ENCODE data around the gene ATP8B4.
"Not testable (repeated sequence)": the region's sequence is repeated elsewhere in the genome, so short reads cannot be mapped to it uniquely, and the experiment has no call there.

ATP8B4 gene

GRCh38 chr15:50108461-50108860 lies 10.6 kb downstream of the ATP8B4 start:
- no peak for TF ChIP-seq CTCF (IDR thresholded peaks at IDR 0.05; ENCODE audit: low read depth, low read length)
- H3K4me3 ChIP-seq (ENCODE audit: low read depth, low read length), result no peak overlapping the region

GRCh38 chr15:50107591-50108408 lies 11.2 kb downstream of the ATP8B4 start:
- no peak overlapping the region for H3K4me3 ChIP-seq (ENCODE audit: low read depth, low read length)
- no peak for TF ChIP-seq CTCF (IDR thresholded peaks at IDR 0.05; ENCODE audit: low read depth, low read length)

GRCh38 chr15:50107157-50107556 lies 11.9 kb downstream of the ATP8B4 start:
- no peak overlapping the region for H3K4me3 ChIP-seq (ENCODE audit: low read depth, low read length)
- TF ChIP-seq CTCF (IDR thresholded peaks at IDR 0.05; ENCODE audit: low read depth, low read length), result no peak

- no peak for TF ChIP-seq CTCF (IDR thresholded peaks at IDR 0.05; ENCODE audit: low read depth, low read length)
- H3K4me3 ChIP-seq (ENCODE audit: low read depth, low read length), result no peak overlapping the region
Measured at GRCh38 chr15:50106457-50106856, 12.6 kb downstream of the ATP8B4 start.

- H3K4me3 ChIP-seq (ENCODE audit: low read depth, low read length), result no peak overlapping the region
- TF ChIP-seq CTCF (IDR thresholded peaks at IDR 0.05; ENCODE audit: low read depth, low read length), result no peak
Measured at GRCh38 chr15:50100486-50100885, 18.5 kb downstream of the ATP8B4 start.

GRCh38 chr15:50098545-50098944 lies 20.5 kb downstream of the ATP8B4 start:
- no peak for TF ChIP-seq CTCF (IDR thresholded peaks at IDR 0.05; ENCODE audit: low read depth, low read length)

GRCh38 chr15:50095938-50096821 lies 22.9 kb downstream of the ATP8B4 start:
- no peak overlapping the region for H3K4me3 ChIP-seq (ENCODE audit: low read depth, low read length)
- TF ChIP-seq CTCF (IDR thresholded peaks at IDR 0.05; ENCODE audit: low read depth, low read length), result no peak

More at GRCh38 chr15:50098545-50098944, 20.5 kb downstream of the ATP8B4 start:
- no peak overlapping the region for H3K4me3 ChIP-seq (ENCODE audit: low read depth, low read length)

- not testable (repeated sequence) for H3K4me3 ChIP-seq (ENCODE audit: low read depth, low read length)
Measured at GRCh38 chr15:50089386-50089785, 29.6 kb downstream of the ATP8B4 start.

All from WI38 (cell line).